SK-N-DZ (cell line): ENCODE results near the gene AKAP6.

Source experiments
- DNase-seq: peaks from one replicate; pipeline ENCODE4 v3.0.0-alpha.2; 2015; ENCODE audit warnings: low spot score
- small RNA-seq, 2 experiments: library from RNA; depleted of rRNA; stranded (forward); fragments of <200 nt; gene quantifications; one replicate each; pipeline ENCODE3, GENCODE V24; 2014

The AKAP6 gene

GRCh38 chr14:32818581-32818980 is 489.5 kb downstream of the AKAP6 start:
- no peak for DNase-seq

GRCh38 chr14:32820181-32820580 is 491.1 kb downstream of the AKAP6 start:
- DNase-seq, result no peak

- no peak for DNase-seq
Measured at GRCh38 chr14:32820682-32821081, 491.6 kb downstream of the AKAP6 start.

- DNase-seq, result no peak
Measured at GRCh38 chr14:32821964-32822653, 493.0 kb downstream of the AKAP6 start.

- no peak for DNase-seq
Measured at GRCh38 chr14:32823706-32824105, 494.6 kb downstream of the AKAP6 start.

- no peak for DNase-seq
Measured at GRCh38 chr14:32824195-32824594, 495.1 kb downstream of the AKAP6 start.

- no peak for DNase-seq
Measured at GRCh38 chr14:32825058-32825457, 496.0 kb downstream of the AKAP6 start.

- no peak for DNase-seq
Measured at GRCh38 chr14:32826404-32827082, 497.4 kb downstream of the AKAP6 start.

GRCh38 chr14:32827514-32827913 is 498.4 kb downstream of the AKAP6 start:
- DNase-seq, result no peak

- no peak for DNase-seq
Measured at GRCh38 chr14:32835924-32836323, 506.8 kb downstream of the AKAP6 start.

- no peak for DNase-seq
Measured at GRCh38 chr14:32841698-32842097, 512.6 kb downstream of the AKAP6 start.

GRCh38 chr14:32846821-32847365 is 517.8 kb downstream of the AKAP6 start:
- DNase-seq, result no peak

GRCh38 chr14:32847867-32848266 is 518.8 kb downstream of the AKAP6 start:
- DNase-seq, result no peak

GRCh38 chr14:32865827-32866376 is 536.8 kb downstream of the AKAP6 start:
- DNase-seq, result no peak

GRCh38 chr14:32883188-32883587 is 554.1 kb downstream of the AKAP6 start:
- DNase-seq, result no peak

Small RNAs within 50 kb of the gene (small RNA-seq; reads per million reads assigned to genes)
- 0.16 to 37.8 reads per million in 2 experiments for gene RN7SL660P
